Measurements from ENCODE around the gene GGA3.

GGA3 gene

DNA sequence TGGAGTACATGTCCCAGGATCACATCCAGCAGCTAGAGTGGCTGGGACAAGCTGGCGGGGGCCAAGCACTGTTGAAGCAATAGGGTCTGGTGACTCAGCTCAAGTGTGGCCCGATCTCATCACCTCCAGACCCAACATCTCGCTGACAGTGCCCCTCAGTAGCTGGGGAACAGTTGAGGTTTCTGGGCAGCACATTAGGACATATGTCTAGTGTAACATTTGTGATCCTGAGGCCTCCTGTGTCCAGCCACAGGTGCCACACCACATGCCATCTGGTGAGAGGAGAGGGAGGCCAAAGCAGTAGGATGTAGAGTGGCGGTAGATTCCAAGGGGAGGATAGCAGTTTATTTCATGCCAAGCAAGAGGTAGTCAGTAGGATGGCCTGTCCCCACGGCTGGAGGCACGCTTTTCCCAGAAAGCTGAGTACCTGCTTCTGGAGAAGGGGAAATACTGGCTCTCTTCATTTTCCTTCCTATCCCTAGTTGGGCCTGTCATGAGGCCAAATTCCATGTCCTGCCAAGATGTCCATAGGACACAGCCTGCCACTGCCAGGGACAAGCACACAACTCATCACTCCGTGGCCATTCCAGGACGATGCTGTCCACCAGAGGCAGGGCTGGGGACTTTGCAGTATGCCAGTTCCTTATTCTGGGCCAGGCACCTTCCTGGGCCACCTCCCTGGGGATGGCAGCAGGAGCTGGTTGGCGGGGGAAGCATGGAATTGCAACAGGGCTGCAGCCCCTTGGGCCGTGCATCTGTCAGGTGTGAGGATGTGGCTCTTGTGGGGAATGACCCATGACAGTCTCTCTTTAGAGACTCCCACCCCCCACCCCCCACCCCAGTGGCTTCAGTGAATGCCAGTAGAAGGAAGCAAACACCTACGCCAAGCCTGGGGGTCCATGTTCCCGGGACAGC is 24.0 kb downstream of the GGA3 start:
- no peak for DNase-seq (ENCODE audit: insufficient read length, low spot score)
- no peak for FAIRE-seq
- no peak for TF ChIP-seq CTCF (IDR thresholded peaks at IDR 0.05; ENCODE audit: insufficient read depth, missing control alignments)

- no peak for DNase-seq (ENCODE audit: insufficient read length, low spot score)
- FAIRE-seq, result no peak
- no peak for TF ChIP-seq CTCF (IDR thresholded peaks at IDR 0.05; ENCODE audit: insufficient read depth, missing control alignments)
Measured at GRCh38 chr17:75232786-75233185, 28.6 kb downstream of the GGA3 start.

GRCh38 chr17:75231741-75232464 is 29.5 kb downstream of the GGA3 start:
- DNase-seq (ENCODE audit: insufficient read length, low spot score) (no peak), FAIRE-seq (no peak)
- no peak for TF ChIP-seq CTCF (IDR thresholded peaks at IDR 0.05; ENCODE audit: insufficient read depth, missing control alignments)

- FAIRE-seq (no peak), DNase-seq (ENCODE audit: insufficient read length, low spot score) (no peak)
- no peak for TF ChIP-seq CTCF (IDR thresholded peaks at IDR 0.05; ENCODE audit: insufficient read depth, missing control alignments)
Measured at GRCh38 chr17:75231071-75231470, 30.3 kb downstream of the GGA3 start.

DNA sequence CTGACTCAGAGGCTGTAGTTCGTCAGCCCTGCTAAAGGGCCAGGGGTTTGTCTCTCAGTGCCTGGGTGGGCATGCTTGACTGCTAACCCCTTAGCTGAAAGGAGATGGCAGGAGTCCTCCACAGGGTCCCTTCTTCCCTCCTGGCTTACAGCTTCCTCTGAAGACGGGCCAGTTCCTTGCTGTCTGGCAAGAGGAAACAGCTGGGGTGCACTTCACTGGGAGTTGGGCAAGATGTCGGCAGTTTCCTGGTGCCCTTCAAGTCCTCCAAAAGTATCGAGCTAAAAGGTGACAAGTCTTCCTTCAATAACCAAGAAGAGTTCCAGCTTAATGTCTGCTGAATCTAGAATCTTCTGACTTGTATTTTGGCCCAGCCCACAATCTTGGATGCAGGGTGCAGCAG is 32.6 kb downstream of the GGA3 start:
- no peak for DNase-seq (ENCODE audit: insufficient read length, low spot score)
- no peak for FAIRE-seq
- TF ChIP-seq CTCF (IDR thresholded peaks at IDR 0.05; ENCODE audit: insufficient read depth, missing control alignments), result no peak

GRCh38 chr17:75228305-75228704 is 33.1 kb downstream of the GGA3 start:
- no peak for DNase-seq (ENCODE audit: insufficient read length, low spot score)
- FAIRE-seq, result no peak
- no peak for TF ChIP-seq CTCF (IDR thresholded peaks at IDR 0.05; ENCODE audit: insufficient read depth, missing control alignments)

DNA sequence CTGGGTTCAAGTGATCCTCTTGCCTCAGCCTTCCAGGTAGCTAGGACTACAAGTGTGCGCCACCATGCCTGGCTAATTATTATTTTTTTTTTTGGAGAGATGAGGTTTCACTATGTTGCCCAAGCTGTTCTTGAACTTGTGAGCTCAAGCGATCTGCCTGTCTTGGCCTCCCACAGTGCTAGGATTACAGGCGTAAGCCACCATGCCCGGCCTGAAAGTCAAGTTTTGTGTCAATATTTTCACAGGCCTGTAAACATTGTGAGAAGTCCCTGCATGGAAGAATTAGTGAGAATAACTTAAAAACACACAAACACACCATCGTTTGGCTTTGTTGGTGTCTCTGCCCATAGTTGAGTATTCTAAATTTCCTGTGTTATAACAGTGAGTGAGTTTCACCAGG is 33.7 kb downstream of the GGA3 start:
- FAIRE-seq (no peak), DNase-seq (ENCODE audit: insufficient read length, low spot score) (no peak)
- TF ChIP-seq CTCF (IDR thresholded peaks at IDR 0.05; ENCODE audit: insufficient read depth, missing control alignments), result no peak

Data from D721Med (cell line).